K562 (cell line): Measurements from ENCODE around the gene TAS2R9. TPM values are rescaled to one million over a fixed set of nuclear protein-coding genes. Genes with fewer than 3 reads are reported as not detected.

ENCODE experiments used
- ATAC-seq: fragments of 200-7000 bp; cut with Tn5 transposase; 3 replicates; pipeline ENCODE4 v1.9.1; 2020; ENCODE audit warnings: moderate library complexity
- BruUV-seq: library from RNA; stranded (reverse); fragments of 400-500 nt; replicated peaks from 2 replicates; lab custom pipeline; 2021; lab: Mats Ljungman, UMichigan
- CTCF ChIA-PET: fragments of 300-600 bp; formaldehyde crosslinking; extraction: SDS; loops from one replicate; lab custom pipeline; 2021; ENCODE audit warnings: low intra/inter-chr PET ratio; lab: Yijun Ruan, JAX
- POLR2A ChIA-PET: fragments of 300-600, 350-650 bp; sonication (Branson Sonifier 250); formaldehyde crosslinking; extraction: SDS; loops from one replicate; lab custom pipeline; 2021; ENCODE audit warnings: antibody characterized with exemption, inconsistent platforms; lab: Yijun Ruan, JAX
- DNase-seq, 4 experiments: peaks; one replicate each; pipeline versions ENCODE4 v3.0.0 to v3.0.0-alpha.2; 2011 to 2018; ENCODE audit warnings: low spot score in 3 of 4, mixed read lengths in 3 of 4; ENCODE audit errors: extremely low read depth in 1 of 4
- FAIRE-seq: peaks from 2 replicates; lab custom pipeline; 2011; peaks lifted over from hg19 to GRCh38; lab: Jason Lieb, UNC
- H2AFZ ChIP-seq: 2 replicates; pipeline ENCODE4 v1.6.0; 2011; ENCODE audit warnings: low read depth, low read length, control low read depth, inconsistent platforms
- H3K27ac ChIP-seq: fragments of 200-600 bp; 3 replicates; pipeline ENCODE4 v1.8.0; 2011; ENCODE audit warnings: low read depth, mild to moderate bottlenecking, control low read depth, inconsistent platforms, low read length, moderate library complexity, mixed read lengths; ENCODE audit errors: extremely low read depth
- H3K27me3 ChIP-seq, 2 experiments: fragments of 300-600 bp in 1 of 2; 2 replicates in 1 of 2; 3 replicates in 1 of 2; pipeline versions ENCODE4 v1.6.0 to v1.8.0; 2011; ENCODE audit warnings: inconsistent platforms in 2 of 2, low read length in 2 of 2, mild to moderate bottlenecking in 1 of 2, mixed read lengths in 1 of 2, moderate library complexity in 1 of 2; ENCODE audit not compliant: control insufficient read depth in 2 of 2, insufficient read depth in 2 of 2
- H3K36me3 ChIP-seq: fragments of 300-600 bp; 3 replicates; pipeline ENCODE4 v1.8.0; 2011; ENCODE audit warnings: mild to moderate bottlenecking, low read length, inconsistent platforms; ENCODE audit not compliant: control insufficient read depth, insufficient read depth
- H3K4me1 ChIP-seq, 2 experiments: fragments of 200-600 bp in 1 of 2; replicated peaks in 1 of 2; 2 replicates in 1 of 2; 3 replicates in 1 of 2; pipeline versions ENCODE4 v1.5.1 to v1.8.0; 2011; ENCODE audit warnings: inconsistent platforms in 2 of 2, low read length in 2 of 2, mild to moderate bottlenecking in 1 of 2, mixed read lengths in 1 of 2, moderate library complexity in 1 of 2; ENCODE audit not compliant: control insufficient read depth in 2 of 2, insufficient read depth in 2 of 2
- H3K4me2 ChIP-seq: 2 replicates; pipeline ENCODE4 v1.6.1; 2011; ENCODE audit warnings: low read length, control low read depth, inconsistent platforms, mixed read lengths; ENCODE audit not compliant: insufficient read depth
- H3K4me3 ChIP-seq: fragments of 200-600 bp; sonication (generic), shearing (Covaris generic); 2 replicates; pipeline ENCODE4 v1.5.1; 2016; ENCODE audit warnings: control low read depth, inconsistent platforms
- H3K79me2 ChIP-seq: fragments of 200-600 bp; 3 replicates; pipeline ENCODE4 v1.8.0; 2011; ENCODE audit warnings: low read length, inconsistent platforms; ENCODE audit not compliant: control insufficient read depth, insufficient read depth
- H3K9ac ChIP-seq, 2 experiments: 2 replicates each; pipeline versions ENCODE4 v1.6.0 to v1.6.1; 2011; ENCODE audit warnings: low read depth in 2 of 2, low read length in 2 of 2, control low read depth in 1 of 2, inconsistent platforms in 1 of 2, mild to moderate bottlenecking in 1 of 2, mixed read lengths in 1 of 2; ENCODE audit not compliant: insufficient read depth in 1 of 2
- H3K9me1 ChIP-seq: one replicate; pipeline ENCODE4 v1.6.0; 2011; ENCODE audit warnings: inconsistent platforms, mild to moderate bottlenecking, low read length, moderate library complexity; ENCODE audit not compliant: control insufficient read depth, insufficient read depth
- H3K9me3 ChIP-seq: replicated peaks from 2 replicates; pipeline ENCODE4 v1.5.1; 2011; ENCODE audit warnings: low read depth, low read length, inconsistent platforms; ENCODE audit not compliant: control insufficient read depth, insufficient read depth
- H4K20me1 ChIP-seq: replicated peaks from 2 replicates; pipeline ENCODE4 v1.6.1; 2011; ENCODE audit warnings: low read length, inconsistent platforms, mixed read lengths; ENCODE audit not compliant: control insufficient read depth, insufficient read depth
- CBX2 ChIP-seq: fragments of 200-600 bp; sonication (generic); IDR thresholded peaks from one replicate; pipeline ENCODE4 v1.6.1; 2012; ENCODE audit warnings: mild to moderate bottlenecking, low read length, inconsistent platforms; ENCODE audit not compliant: insufficient read depth, poor library complexity, severe bottlenecking
- GTF2F1 ChIP-seq: IDR thresholded peaks from 2 replicates; pipeline ENCODE4 v1.6.1; 2011; ENCODE audit warnings: low read depth, low read length, improper control_type of control experiment
- NEUROD1 ChIP-seq: fragments of 150-350 bp; IDR thresholded peaks from 2 replicates; pipeline ENCODE4 v1.6.1; 2014; ENCODE audit warnings: borderline replicate concordance, low read length, low read depth; ENCODE audit not compliant: partially characterized antibody
- NUFIP1 ChIP-seq: fragments of 450-650 bp; IDR thresholded peaks from 2 replicates; pipeline ENCODE4 v1.6.1; 2018; ENCODE audit not compliant: partially characterized antibody
- POLR2H ChIP-seq: IDR thresholded peaks from 2 replicates; pipeline ENCODE4 v1.6.1; 2016; ENCODE audit warnings: missing genetic modification characterization, low read depth, mild to moderate bottlenecking, control low read depth, missing compliant biosample characterization, moderate library complexity
- TARDBP ChIP-seq: fragments of 450-650 bp; IDR thresholded peaks from 2 replicates; pipeline ENCODE4 v1.6.1; 2016
- XRCC5 ChIP-seq: fragments of 200-400 bp; formaldehyde crosslinking; IDR thresholded peaks from 2 replicates; pipeline ENCODE4 v1.6.1; 2017; ENCODE audit warnings: low read depth, mild to moderate bottlenecking, low read length
- ZNF224 ChIP-seq: sonication (generic); formaldehyde crosslinking; IDR thresholded peaks from 2 replicates; pipeline ENCODE4 v1.8.0; 2022; ENCODE audit warnings: mild to moderate bottlenecking, missing genetic modification reagents
- ZNF347 ChIP-seq: fragments of 450-650 bp; formaldehyde crosslinking; IDR thresholded peaks from 2 replicates; pipeline ENCODE4 v1.4.0; 2020; ENCODE audit warnings: low read depth, mild to moderate bottlenecking, moderate library complexity
- WGBS: fragments of 100-300 bp; shearing (Covaris generic); methylation state at CpG from one replicate; pipeline ENCODE4 v1.1.6; 2016; ENCODE audit warnings: low coverage, mixed read lengths; ENCODE audit not compliant: insufficient coverage; ENCODE audit errors: missing lambda C conversion rate; 5-methylcytosine and 5-hydroxymethylcytosine counted together
- in situ Hi-C: fragments of 300-500 bp; cut with MboI; formaldehyde crosslinking; loops from 4 replicates; pipeline ENCODE4 v1.15.0; 2018; ENCODE audit warnings: inconsistent platforms, mixed read lengths
- intact Hi-C: fragments of 100-400 bp; cut with micrococcal nuclease; formaldehyde crosslinking; loops from 2 replicates; pipeline ENCODE4 v1.14.2; 2022
- polyA plus RNA-seq, 8 experiments: library from polyadenylated mRNA; depleted of rRNA in 4 of 8; stranded (reverse) in 5 of 8; unstranded in 3 of 8; fragments of >200 nt; fragmentation: Nextera tagmentation in 2 of 8; fragmentation: Illumina TruSeq in 1 of 8; extraction: Ambion mirVana in 2 of 8; extraction: Trizol in 1 of 8; gene quantifications; 2 replicates each; pipeline versions ENCODE4 v1.2.1 to v1.2.3, GENCODE V29; 2011 to 2014; ENCODE audit warnings: inconsistent platforms in 1 of 8, missing spikeins in 1 of 8
- total RNA-seq, 7 experiments: library from RNA; depleted of rRNA in 6 of 7; stranded (reverse); fragments of >200 nt in 6 of 7; fragmentation: Illumina TruSeq in 2 of 7; extraction: Trizol in 2 of 7; gene quantifications; 2 replicates each; pipeline versions ENCODE4 v1.2.1 to v1.2.3, GENCODE V29; 2011 to 2021; ENCODE audit warnings: low replicate concordance in 1 of 7
- TF ChIP-seq, protein P1 (sequence below), 2 experiments: fragments of 450-650 bp; IDR thresholded peaks; 2 replicates each; pipeline ENCODE4 v1.6.1; 2016; ENCODE audit warnings: mild to moderate bottlenecking in 2 of 2, borderline replicate concordance in 1 of 2, low read depth in 1 of 2, moderate library complexity in 1 of 2
- TF ChIP-seq, protein P2 (sequence below): sonication (generic); formaldehyde crosslinking; IDR thresholded peaks from 2 replicates; pipeline ENCODE4 v1.8.1; 2023; ENCODE audit warnings: mild to moderate bottlenecking, missing genetic modification reagents

The TAS2R9 gene
- total and polyA plus RNA-seq, 9 of the 15 experiments (the other 6 are each of a cell fraction or from before 2014, with no cell fraction given), result not detected

DNA sequence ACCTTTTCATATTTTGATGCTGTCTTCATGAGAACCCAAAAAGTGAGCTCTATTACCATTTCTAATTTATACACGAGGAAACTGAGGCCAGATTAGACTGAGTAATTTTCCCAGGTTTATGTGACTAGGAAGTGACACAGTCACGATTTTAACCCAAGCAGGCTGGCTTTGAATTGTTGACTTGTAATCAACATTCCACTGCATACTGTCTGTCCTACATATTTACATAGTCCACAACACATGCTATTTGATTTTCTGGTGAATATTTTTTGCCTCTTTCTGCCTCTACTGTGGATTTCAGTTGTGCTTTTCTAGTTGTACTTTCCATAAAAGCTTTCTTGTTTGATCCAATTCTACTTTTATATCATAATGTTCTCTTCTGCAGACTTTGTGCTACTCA is 15.7 kb downstream of the TAS2R9 start:
- TF ChIP-seq CBX2, result no peak
- TF ChIP-seq, protein P1, sequence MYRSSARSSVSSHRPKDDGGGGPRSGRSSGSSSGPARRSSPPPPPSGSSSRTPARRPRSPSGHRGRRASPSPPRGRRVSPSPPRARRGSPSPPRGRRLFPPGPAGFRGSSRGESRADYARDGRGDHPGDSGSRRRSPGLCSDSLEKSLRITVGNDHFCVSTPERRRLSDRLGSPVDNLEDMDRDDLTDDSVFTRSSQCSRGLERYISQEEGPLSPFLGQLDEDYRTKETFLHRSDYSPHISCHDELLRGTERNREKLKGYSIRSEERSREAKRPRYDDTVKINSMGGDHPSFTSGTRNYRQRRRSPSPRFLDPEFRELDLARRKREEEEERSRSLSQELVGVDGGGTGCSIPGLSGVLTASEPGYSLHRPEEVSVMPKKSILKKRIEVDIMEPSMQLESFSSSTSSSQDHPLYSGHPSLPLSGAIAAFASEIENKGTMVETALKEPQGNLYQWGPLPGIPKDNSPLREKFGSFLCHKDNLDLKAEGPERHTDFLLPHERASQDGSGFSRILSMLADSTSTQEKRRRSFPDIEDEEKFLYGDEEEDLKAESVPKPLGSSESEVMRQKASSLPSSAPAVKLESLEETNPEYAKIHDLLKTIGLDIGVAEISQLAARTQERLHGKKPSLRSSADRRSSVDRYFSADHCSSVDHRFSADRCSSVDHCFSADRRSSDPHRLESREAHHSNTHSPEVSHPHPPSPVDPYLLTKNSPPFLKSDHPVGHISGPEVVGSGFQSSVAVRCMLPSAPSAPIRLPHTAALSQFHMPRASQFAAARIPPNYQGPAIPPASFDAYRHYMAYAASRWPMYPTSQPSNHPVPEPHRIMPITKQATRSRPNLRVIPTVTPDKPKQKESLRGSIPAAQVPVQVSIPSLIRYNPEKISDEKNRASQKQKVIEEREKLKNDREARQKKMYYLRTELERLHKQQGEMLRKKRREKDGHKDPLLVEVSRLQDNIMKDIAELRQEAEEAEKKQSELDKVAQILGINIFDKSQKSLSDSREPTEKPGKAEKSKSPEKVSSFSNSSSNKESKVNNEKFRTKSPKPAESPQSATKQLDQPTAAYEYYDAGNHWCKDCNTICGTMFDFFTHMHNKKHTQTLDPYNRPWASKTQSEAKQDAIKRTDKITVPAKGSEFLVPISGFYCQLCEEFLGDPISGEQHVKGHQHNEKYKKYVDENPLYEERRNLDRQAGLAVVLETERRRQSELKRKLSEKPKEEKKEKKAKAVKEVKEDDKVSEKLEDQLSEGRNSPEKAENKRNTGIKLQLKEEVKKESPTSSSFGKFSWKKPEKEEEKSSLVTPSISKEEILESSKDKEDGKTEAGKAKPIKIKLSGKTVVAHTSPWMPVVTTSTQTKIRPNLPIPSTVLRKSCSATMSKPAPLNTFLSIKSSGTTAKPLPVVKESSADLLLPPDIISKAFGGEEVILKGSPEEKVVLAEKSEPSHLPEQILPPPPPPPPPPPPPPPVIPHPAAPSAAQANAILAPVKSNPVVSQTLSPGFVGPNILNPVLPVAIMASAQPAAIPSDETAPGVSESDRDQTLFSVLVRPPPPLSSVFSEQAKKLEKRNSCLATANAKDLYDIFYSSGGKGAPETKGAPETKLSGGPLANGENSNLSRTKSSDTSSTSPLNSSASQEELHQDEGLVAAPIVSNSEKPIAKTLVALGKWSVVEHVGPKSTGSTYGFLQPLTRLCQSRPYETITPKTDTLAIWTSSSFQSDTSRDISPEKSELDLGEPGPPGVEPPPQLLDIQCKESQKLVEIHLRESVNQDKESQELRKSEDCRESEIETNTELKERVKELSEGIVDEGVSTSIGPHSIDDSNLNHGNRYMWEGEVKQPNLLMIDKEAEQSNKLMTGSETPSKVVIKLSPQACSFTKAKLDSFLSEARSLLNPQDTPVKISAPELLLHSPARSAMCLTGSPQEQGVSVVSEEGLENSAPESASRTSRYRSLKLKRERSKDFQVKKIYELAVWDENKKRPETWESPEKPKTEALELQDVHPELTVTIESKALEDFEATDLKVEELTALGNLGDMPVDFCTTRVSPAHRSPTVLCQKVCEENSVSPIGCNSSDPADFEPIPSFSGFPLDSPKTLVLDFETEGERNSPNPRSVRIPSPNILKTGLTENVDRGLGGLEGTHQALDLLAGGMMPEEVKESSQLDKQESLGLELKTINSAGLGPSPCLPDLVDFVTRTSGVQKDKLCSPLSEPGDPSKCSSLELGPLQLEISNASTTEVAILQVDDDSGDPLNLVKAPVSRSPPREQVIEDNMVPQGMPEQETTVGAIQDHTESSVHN (IDR thresholded peaks at IDR 0.05; ENCODE audit: borderline replicate concordance in 1 of 2, low read depth in 1 of 2), result no peak
- TF ChIP-seq ZNF347 (CRISPR knock-in tag), result no peak
- TF ChIP-seq GTF2F1, result no peak
- no peak for TF ChIP-seq POLR2H (tag)
- TF ChIP-seq XRCC5, result no peak
- TF ChIP-seq ZNF224 (CRISPR knock-in tag), result no peak
- TF ChIP-seq, protein P2, sequence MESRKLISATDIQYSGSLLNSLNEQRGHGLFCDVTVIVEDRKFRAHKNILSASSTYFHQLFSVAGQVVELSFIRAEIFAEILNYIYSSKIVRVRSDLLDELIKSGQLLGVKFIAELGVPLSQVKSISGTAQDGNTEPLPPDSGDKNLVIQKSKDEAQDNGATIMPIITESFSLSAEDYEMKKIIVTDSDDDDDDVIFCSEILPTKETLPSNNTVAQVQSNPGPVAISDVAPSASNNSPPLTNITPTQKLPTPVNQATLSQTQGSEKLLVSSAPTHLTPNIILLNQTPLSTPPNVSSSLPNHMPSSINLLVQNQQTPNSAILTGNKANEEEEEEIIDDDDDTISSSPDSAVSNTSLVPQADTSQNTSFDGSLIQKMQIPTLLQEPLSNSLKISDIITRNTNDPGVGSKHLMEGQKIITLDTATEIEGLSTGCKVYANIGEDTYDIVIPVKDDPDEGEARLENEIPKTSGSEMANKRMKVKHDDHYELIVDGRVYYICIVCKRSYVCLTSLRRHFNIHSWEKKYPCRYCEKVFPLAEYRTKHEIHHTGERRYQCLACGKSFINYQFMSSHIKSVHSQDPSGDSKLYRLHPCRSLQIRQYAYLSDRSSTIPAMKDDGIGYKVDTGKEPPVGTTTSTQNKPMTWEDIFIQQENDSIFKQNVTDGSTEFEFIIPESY (CRISPR knock-in tag), result no peak
- no peak for TF ChIP-seq NEUROD1
- TF ChIP-seq TARDBP, result no peak
- no peak for TF ChIP-seq NUFIP1
- no peak for FAIRE-seq
- DNase-seq, result no peak
- Histone ChIP-seq H3K36me3 (no peaks in the 10 kb centered on the region), H3K4me3 (no peak overlapping the region), H3K9me3 (no peaks in the 10 kb centered on the region), H3K27ac (no peak overlapping the region), H2AFZ (no peak overlapping the region), H3K4me2 (no peak overlapping the region), H3K79me2 (no peaks in the 10 kb centered on the region), H3K9me1 (no peaks in the 10 kb centered on the region), H3K4me1 (no peaks in the 10 kb centered on the region), H3K9ac (no peak overlapping the region), H3K27me3 (no peaks in the 10 kb centered on the region), H4K20me1 (no peaks in the 10 kb centered on the region)
- CTCF ChIA-PET, result no interaction called here
- POLR2A ChIA-PET, result no interaction called here
- 0% methylated on average over 2 of the region's 2 CpGs for WGBS
- in situ Hi-C loops, result no loop called here
- no TSS peak for BruUV-seq
- intact Hi-C loops, result no loop called here
- ATAC-seq, result no peak
